Erythroblast (primary cell): Measurements from ENCODE around the gene FAM118A.

Experiments
- GATA1 ChIP-seq: IDR thresholded peaks from 2 replicates; pipeline ENCODE4 v1.6.1; 2011; ENCODE audit warnings: low read depth, mild to moderate bottlenecking, control low read depth, low read length, moderate library complexity
- POLR2A ChIP-seq: IDR thresholded peaks from 2 replicates; pipeline ENCODE4 v1.6.1; 2011; ENCODE audit warnings: mild to moderate bottlenecking, low read length

DNA sequence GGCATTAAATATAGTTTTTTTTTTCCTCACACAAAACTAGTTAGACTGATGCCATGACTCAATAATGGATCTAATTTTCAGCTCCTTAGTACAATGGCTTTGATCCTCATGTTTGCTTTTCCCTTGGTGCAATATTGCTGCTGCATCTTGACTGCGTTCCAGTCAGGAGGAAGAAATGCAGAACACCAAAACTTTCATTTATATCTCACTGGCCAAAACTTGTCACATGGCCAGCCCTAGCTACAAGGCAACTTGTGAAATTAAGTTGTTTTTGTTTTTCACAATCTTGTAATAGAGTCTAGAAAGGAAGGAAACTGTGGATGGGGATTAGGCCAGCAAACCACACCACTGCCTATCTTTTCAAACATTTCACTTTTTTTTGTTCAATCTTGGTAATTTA is 67.0 kb downstream of the FAM118A start:
- TF ChIP-seq POLR2A: no peak
- TF ChIP-seq GATA1: no peak
